ENCODE results near the gene RAB5B. TPM values are rescaled to one million over a fixed set of nuclear protein-coding genes. Genes with fewer than 3 reads are reported as not detected.

RAB5B gene
- total RNA-seq, 1 donor from 2014 or later = 34.4 TPM

GRCh38 chr12:55940065-55940732, 33.7 kb upstream of the RAB5B start:
- Histone ChIP-seq H3K27ac (ENCODE audit: low read depth, low read length) (no peak overlapping the region), H3K4me3 (ENCODE audit: low read length in 3 of 3) (peak overlapping the region; percentile 53 to 54 (median 54)), H3K27me3 (ENCODE audit: control insufficient read depth in 3 of 3, insufficient read depth in 3 of 3, low read length in 3 of 3) (no peaks in the 10 kb centered on the region), H3K9me3 (ENCODE audit: control insufficient read depth in 3 of 3, low read length in 3 of 3) (no peaks in the 10 kb centered on the region), H3K9ac (ENCODE audit: low read depth in 1 of 3, low read length in 3 of 3) (peak overlapping the region in 2 of 3 donors; percentile 2 to 71), H3K4me1 (ENCODE audit: control insufficient read depth in 3 of 3, insufficient read depth in 3 of 3, low read length in 3 of 3) (peaks cover 3 to 9% (median 9%) of the 10 kb centered on the region in 3 donors), H3K36me3 (ENCODE audit: control insufficient read depth in 3 of 3, insufficient read depth in 3 of 3, low read length in 3 of 3) (peaks cover 0 to 6% (median 0%) of the 10 kb centered on the region in 3 donors)

GRCh38 chr12:55942055-55942454, 31.8 kb upstream of the RAB5B start:
- peaks cover 0 to 6% (median 0%) of the 10 kb centered on the region in 3 donors for H3K36me3 ChIP-seq (ENCODE audit: control insufficient read depth in 3 of 3, insufficient read depth in 3 of 3, low read length in 3 of 3)

GRCh38 chr12:55942577-55943136, 31.2 kb upstream of the RAB5B start:
- peaks cover 0 to 6% (median 0%) of the 10 kb centered on the region in 3 donors for H3K36me3 ChIP-seq (ENCODE audit: control insufficient read depth in 3 of 3, insufficient read depth in 3 of 3, low read length in 3 of 3)
- H3K4me3 ChIP-seq (ENCODE audit: low read length in 3 of 3) = no peak overlapping the region
- H3K9me3 ChIP-seq (ENCODE audit: control insufficient read depth in 3 of 3, low read length in 3 of 3) = no peaks in the 10 kb centered on the region

More at GRCh38 chr12:55942055-55942454, 31.8 kb upstream of the RAB5B start:
- no peak overlapping the region for H3K4me3 ChIP-seq (ENCODE audit: low read length in 3 of 3)
- H3K27me3 ChIP-seq (ENCODE audit: control insufficient read depth in 3 of 3, insufficient read depth in 3 of 3, low read length in 3 of 3) = no peaks in the 10 kb centered on the region
- H3K4me1 ChIP-seq (ENCODE audit: control insufficient read depth in 3 of 3, insufficient read depth in 3 of 3, low read length in 3 of 3) = peaks cover 3 to 9% (median 9%) of the 10 kb centered on the region in 3 donors
- no peak overlapping the region for H3K9ac ChIP-seq (ENCODE audit: low read depth in 1 of 3, low read length in 3 of 3)
- no peak overlapping the region for H3K27ac ChIP-seq (ENCODE audit: low read depth, low read length)
- no peaks in the 10 kb centered on the region for H3K9me3 ChIP-seq (ENCODE audit: control insufficient read depth in 3 of 3, low read length in 3 of 3)

GRCh38 chr12:55946553-55946952, 27.3 kb upstream of the RAB5B start:
- Histone ChIP-seq H3K9ac (ENCODE audit: low read depth in 1 of 3, low read length in 3 of 3) (no peak overlapping the region), H3K36me3 (ENCODE audit: control insufficient read depth in 3 of 3, insufficient read depth in 3 of 3, low read length in 3 of 3) (peaks cover 0 to 6% (median 0%) of the 10 kb centered on the region in 3 donors), H3K27ac (ENCODE audit: low read depth, low read length) (no peak overlapping the region), H3K9me3 (ENCODE audit: control insufficient read depth in 3 of 3, low read length in 3 of 3) (no peaks in the 10 kb centered on the region), H3K4me3 (ENCODE audit: low read length in 3 of 3) (no peak overlapping the region), H3K4me1 (ENCODE audit: control insufficient read depth in 3 of 3, insufficient read depth in 3 of 3, low read length in 3 of 3) (no peaks in the 10 kb centered on the region), H3K27me3 (ENCODE audit: control insufficient read depth in 3 of 3, insufficient read depth in 3 of 3, low read length in 3 of 3) (no peaks in the 10 kb centered on the region)

More at GRCh38 chr12:55942577-55943136, 31.2 kb upstream of the RAB5B start:
- no peaks in the 10 kb centered on the region for H3K27me3 ChIP-seq (ENCODE audit: control insufficient read depth in 3 of 3, insufficient read depth in 3 of 3, low read length in 3 of 3)
- H3K9ac ChIP-seq (ENCODE audit: low read depth in 1 of 3, low read length in 3 of 3) = no peak overlapping the region
- no peak overlapping the region for H3K27ac ChIP-seq (ENCODE audit: low read depth, low read length)
- peaks cover 3 to 9% (median 9%) of the 10 kb centered on the region in 3 donors for H3K4me1 ChIP-seq (ENCODE audit: control insufficient read depth in 3 of 3, insufficient read depth in 3 of 3, low read length in 3 of 3)

- H3K9ac ChIP-seq (ENCODE audit: low read depth in 1 of 3, low read length in 3 of 3) = no peak overlapping the region
- H3K27me3 ChIP-seq (ENCODE audit: control insufficient read depth in 3 of 3, insufficient read depth in 3 of 3, low read length in 3 of 3) = no peaks in the 10 kb centered on the region
- no peak overlapping the region for H3K4me3 ChIP-seq (ENCODE audit: low read length in 3 of 3)
- H3K36me3 ChIP-seq (ENCODE audit: control insufficient read depth in 3 of 3, insufficient read depth in 3 of 3, low read length in 3 of 3) = peaks cover 0 to 18% (median 0%) of the 10 kb centered on the region in 3 donors
- H3K4me1 ChIP-seq (ENCODE audit: control insufficient read depth in 3 of 3, insufficient read depth in 3 of 3, low read length in 3 of 3) = no peaks in the 10 kb centered on the region
- H3K9me3 ChIP-seq (ENCODE audit: control insufficient read depth in 3 of 3, low read length in 3 of 3) = no peaks in the 10 kb centered on the region
- no peak overlapping the region for H3K27ac ChIP-seq (ENCODE audit: low read depth, low read length)
Observed at GRCh38 chr12:55955344-55955743, 18.5 kb upstream of the RAB5B start.

- Histone ChIP-seq H3K4me1 (ENCODE audit: control insufficient read depth in 3 of 3, insufficient read depth in 3 of 3, low read length in 3 of 3) (no peaks in the 10 kb centered on the region), H3K36me3 (ENCODE audit: control insufficient read depth in 3 of 3, insufficient read depth in 3 of 3, low read length in 3 of 3) (peaks cover 0 to 18% (median 0%) of the 10 kb centered on the region in 3 donors), H3K27ac (ENCODE audit: low read depth, low read length) (no peak overlapping the region), H3K9ac (ENCODE audit: low read depth in 1 of 3, low read length in 3 of 3) (no peak overlapping the region), H3K9me3 (ENCODE audit: control insufficient read depth in 3 of 3, low read length in 3 of 3) (no peaks in the 10 kb centered on the region), H3K27me3 (ENCODE audit: control insufficient read depth in 3 of 3, insufficient read depth in 3 of 3, low read length in 3 of 3) (no peaks in the 10 kb centered on the region), H3K4me3 (ENCODE audit: low read length in 3 of 3) (no peak overlapping the region)
Observed at GRCh38 chr12:55955800-55956508, 17.9 kb upstream of the RAB5B start.

- Histone ChIP-seq H3K4me3 (ENCODE audit: low read length in 3 of 3) (no peak overlapping the region), H3K9me3 (ENCODE audit: control insufficient read depth in 3 of 3, low read length in 3 of 3) (no peaks in the 10 kb centered on the region), H3K9ac (ENCODE audit: low read depth in 1 of 3, low read length in 3 of 3) (no peak overlapping the region), H3K36me3 (ENCODE audit: control insufficient read depth in 3 of 3, insufficient read depth in 3 of 3, low read length in 3 of 3) (peaks cover 0 to 11% (median 0%) of the 10 kb centered on the region in 3 donors), H3K4me1 (ENCODE audit: control insufficient read depth in 3 of 3, insufficient read depth in 3 of 3, low read length in 3 of 3) (no peaks in the 10 kb centered on the region), H3K27ac (ENCODE audit: low read depth, low read length) (no peak overlapping the region), H3K27me3 (ENCODE audit: control insufficient read depth in 3 of 3, insufficient read depth in 3 of 3, low read length in 3 of 3) (no peaks in the 10 kb centered on the region)
Observed at GRCh38 chr12:55957106-55957859, 16.6 kb upstream of the RAB5B start.

- no peaks in the 10 kb centered on the region for H3K9me3 ChIP-seq (ENCODE audit: control insufficient read depth in 3 of 3, low read length in 3 of 3)
- no peak overlapping the region for H3K27ac ChIP-seq (ENCODE audit: low read depth, low read length)
- H3K9ac ChIP-seq (ENCODE audit: low read depth in 1 of 3, low read length in 3 of 3) = no peak overlapping the region
- H3K36me3 ChIP-seq (ENCODE audit: control insufficient read depth in 3 of 3, insufficient read depth in 3 of 3, low read length in 3 of 3) = no peaks in the 10 kb centered on the region
- no peak overlapping the region for H3K4me3 ChIP-seq (ENCODE audit: low read length in 3 of 3)
- H3K27me3 ChIP-seq (ENCODE audit: control insufficient read depth in 3 of 3, insufficient read depth in 3 of 3, low read length in 3 of 3) = no peaks in the 10 kb centered on the region
- H3K4me1 ChIP-seq (ENCODE audit: control insufficient read depth in 3 of 3, insufficient read depth in 3 of 3, low read length in 3 of 3) = peaks cover 9 to 14% (median 12%) of the 10 kb centered on the region in 3 donors
Observed at GRCh38 chr12:55963760-55964159, 10.1 kb upstream of the RAB5B start.

GRCh38 chr12:55965240-55965639, 8.6 kb upstream of the RAB5B start:
- H3K36me3 ChIP-seq (ENCODE audit: control insufficient read depth in 3 of 3, insufficient read depth in 3 of 3, low read length in 3 of 3) = peaks cover 0 to 2% (median 0%) of the 10 kb centered on the region in 3 donors
- no peaks in the 10 kb centered on the region for H3K27me3 ChIP-seq (ENCODE audit: control insufficient read depth in 3 of 3, insufficient read depth in 3 of 3, low read length in 3 of 3)
- no peak overlapping the region for H3K4me3 ChIP-seq (ENCODE audit: low read length in 3 of 3)
- H3K9ac ChIP-seq (ENCODE audit: low read depth in 1 of 3, low read length in 3 of 3) = no peak overlapping the region
- no peak overlapping the region for H3K27ac ChIP-seq (ENCODE audit: low read depth, low read length)
- peaks cover 9 to 14% (median 12%) of the 10 kb centered on the region in 3 donors for H3K4me1 ChIP-seq (ENCODE audit: control insufficient read depth in 3 of 3, insufficient read depth in 3 of 3, low read length in 3 of 3)
- no peaks in the 10 kb centered on the region for H3K9me3 ChIP-seq (ENCODE audit: control insufficient read depth in 3 of 3, low read length in 3 of 3)

All from skeletal muscle tissue (tissue), 4 donors.